ENCODE results near the gene MKRN1.

GRCh38 chr7:140475747-140476333, 3.5 kb downstream of the MKRN1 start:
- peak; percentile 68 for TF ChIP-seq CTCF (IDR thresholded peaks at IDR 0.05; ENCODE audit: poor library complexity)
- no peak for TF ChIP-seq EZH2 (IDR thresholded peaks at IDR 0.05; ENCODE audit: borderline replicate concordance)
